GM19238 (cell line): ENCODE results near the gene ZC3H7A.
A peak's percentile ranks its signal among the peaks of the same experiment; 100 is the strongest.

Experiments used
- DNase-seq: peaks from one replicate; pipeline ENCODE4 v3.0.0; 2011; ENCODE audit warnings: low spot score; ENCODE audit not compliant: insufficient read length

The ZC3H7A gene

GRCh38 chr16:11737713-11738112, 59.3 kb downstream of the ZC3H7A start:
- DNase-seq: no peak

- no peak for DNase-seq
These were observed 60.2 kb downstream of the ZC3H7A start for GRCh38 chr16:11736903-11737302.

- DNase-seq: no peak
These were observed 61.3 kb downstream of the ZC3H7A start for GRCh38 chr16:11735787-11736186.

GRCh38 chr16:11734653-11735043, 62.4 kb downstream of the ZC3H7A start:
- no peak for DNase-seq

GRCh38 chr16:11734025-11734652, 62.9 kb downstream of the ZC3H7A start:
- DNase-seq: no peak

GRCh38 chr16:11731222-11731621, 65.8 kb downstream of the ZC3H7A start:
- DNase-seq: no peak

GRCh38 chr16:11729787-11730186, 67.3 kb downstream of the ZC3H7A start:
- DNase-seq: no peak

GRCh38 chr16:11727796-11728543, 69.1 kb downstream of the ZC3H7A start:
- DNase-seq: peak; percentile 10

- DNase-seq: no peak
These were observed 71.0 kb downstream of the ZC3H7A start for GRCh38 chr16:11726008-11726407.

GRCh38 chr16:11725457-11725856, 71.6 kb downstream of the ZC3H7A start:
- no peak for DNase-seq

GRCh38 chr16:11722468-11722808, 74.6 kb downstream of the ZC3H7A start:
- no peak for DNase-seq

- no peak for DNase-seq
These were observed 75.1 kb downstream of the ZC3H7A start for GRCh38 chr16:11721781-11722467.

- DNase-seq: no peak
These were observed 77.3 kb downstream of the ZC3H7A start for GRCh38 chr16:11719762-11720161.

- no peak for DNase-seq
These were observed 77.9 kb downstream of the ZC3H7A start for GRCh38 chr16:11719171-11719570.

- DNase-seq: no peak
These were observed 79.2 kb downstream of the ZC3H7A start for GRCh38 chr16:11717811-11718210.

GRCh38 chr16:11716336-11716735, 80.7 kb downstream of the ZC3H7A start:
- no peak for DNase-seq

GRCh38 chr16:11715246-11715947, 81.7 kb downstream of the ZC3H7A start:
- no peak for DNase-seq

GRCh38 chr16:11712122-11712521, 84.9 kb downstream of the ZC3H7A start:
- no peak for DNase-seq

GRCh38 chr16:11711662-11712061, 85.4 kb downstream of the ZC3H7A start:
- DNase-seq: no peak

- DNase-seq: no peak
These were observed 88.6 kb downstream of the ZC3H7A start for GRCh38 chr16:11708421-11708820.

GRCh38 chr16:11707679-11708197, 89.3 kb downstream of the ZC3H7A start:
- no peak for DNase-seq
